HCT116 (cell line): Measurements from ENCODE around the gene KIAA1614. TPM values are rescaled to one million over a fixed set of nuclear protein-coding genes. Genes with fewer than 3 reads are reported as not detected.

ENCODE experiments used
- ATAC-seq: fragments of 200-7000 bp; cut with Tn5 transposase; 2 replicates; pipeline ENCODE4 v1.9.1; 2020; ENCODE audit warnings: mild to moderate bottlenecking, moderate library complexity
- BruUV-seq: library from RNA; stranded (reverse); fragments of 400-500 nt; replicated peaks from 2 replicates; lab custom pipeline; 2021; lab: Mats Ljungman, UMichigan
- CTCF ChIA-PET: fragments of 300-600 bp; sonication (Branson Sonifier 250); formaldehyde crosslinking; loops from one replicate; lab custom pipeline; 2021; ENCODE audit warnings: antibody characterized with exemption; lab: Charles Lee
- POLR2A ChIA-PET: fragments of 300-600, 350-600 bp; sonication (Branson Sonifier 250); formaldehyde crosslinking; loops from one replicate; lab custom pipeline; 2021; ENCODE audit warnings: antibody characterized with exemption; lab: Charles Lee
- RAD21 ChIA-PET, 2 experiments: fragments of 300-600 bp; sonication (Branson Sonifier 250); formaldehyde crosslinking; loops; one replicate each; lab custom pipeline; 2023; ENCODE audit warnings: low total read pairs in 2 of 2; ENCODE audit not compliant: uncharacterized antibody in 2 of 2, unreplicated experiment in 2 of 2, low non-redundant PET in 1 of 2; lab: Charles Lee
- DNase-seq: peaks from one replicate; pipeline ENCODE4 v3.0.0-alpha.2; 2010; ENCODE audit warnings: low read depth, low spot score
- H2AFZ ChIP-seq: fragments of 200-600 bp; shearing (Covaris generic), sonication (generic); 2 replicates; pipeline ENCODE4 v1.6.1; 2017; ENCODE audit warnings: low read depth, mixed run types, mixed read lengths, antibody characterized with exemption, low read length; ENCODE audit not compliant: poor library complexity, severe bottlenecking
- H3K27ac ChIP-seq: 2 replicates; pipeline ENCODE4 v1.5.1; 2012; ENCODE audit warnings: low read depth, low read length
- H3K27me3 ChIP-seq: fragments of 200-600 bp; sonication (generic); 2 replicates; pipeline ENCODE4 v1.6.1; 2016; ENCODE audit warnings: mixed run types, low read length, mixed read lengths; ENCODE audit not compliant: insufficient read depth
- H3K36me3 ChIP-seq, 2 experiments: fragments of 200-500 bp in 1 of 2; fragments of 200-600 bp in 1 of 2; sonication (Bioruptor generic) in 1 of 2; sonication (generic) in 1 of 2; 2 replicates each; pipeline versions ENCODE4 v1.5.1 to v1.6.1; 2014 to 2016; ENCODE audit warnings: low read length in 2 of 2, inconsistent platforms in 1 of 2, mixed read lengths in 1 of 2, mixed run types in 1 of 2; ENCODE audit not compliant: insufficient read depth in 2 of 2, control insufficient read depth in 1 of 2
- H3K4me1 ChIP-seq, 2 experiments: fragments of 200-600 bp in 1 of 2; sonication (generic) in 1 of 2; 2 replicates each; pipeline versions ENCODE4 v1.5.1 to v1.6.1; 2012 to 2017; ENCODE audit warnings: low read length in 2 of 2, inconsistent platforms in 1 of 2, mild to moderate bottlenecking in 1 of 2, mixed read lengths in 1 of 2, mixed run types in 1 of 2, moderate library complexity in 1 of 2; ENCODE audit not compliant: insufficient read depth in 2 of 2, control insufficient read depth in 1 of 2
- H3K4me2 ChIP-seq: fragments of 200-600 bp; sonication (generic); 2 replicates; pipeline ENCODE4 v1.6.1; 2017; ENCODE audit warnings: mixed run types, low read length, mixed read lengths
- H3K4me3 ChIP-seq, 2 experiments: fragments of 200-600 bp in 1 of 2; sonication (generic) in 1 of 2; replicated peaks in 1 of 2; 2 replicates each; pipeline ENCODE4 v1.5.1; 2011 to 2016; ENCODE audit warnings: low read length in 2 of 2, control low read depth in 1 of 2, low read depth in 1 of 2, mild to moderate bottlenecking in 1 of 2, mixed read lengths in 1 of 2, mixed run types in 1 of 2
- H3K79me2 ChIP-seq: fragments of 200-600 bp; sonication (generic); 2 replicates; pipeline ENCODE4 v1.6.1; 2017; ENCODE audit warnings: mild to moderate bottlenecking, mixed run types, low read length, moderate library complexity, mixed read lengths; ENCODE audit not compliant: insufficient read depth
- H3K9ac ChIP-seq: fragments of 200-600 bp; sonication (generic); 2 replicates; pipeline ENCODE4 v1.6.1; 2016; ENCODE audit warnings: low read length, mixed read lengths
- H3K9me2 ChIP-seq: fragments of 200-600 bp; sonication (generic), shearing (Covaris generic); 2 replicates; pipeline ENCODE4 v1.6.1; 2017; ENCODE audit warnings: mixed run types, mild to moderate bottlenecking, moderate library complexity; ENCODE audit not compliant: insufficient read depth
- H3K9me3 ChIP-seq, 2 experiments: fragments of 200-500 bp in 1 of 2; fragments of 200-600 bp in 1 of 2; sonication (Bioruptor generic) in 1 of 2; sonication (generic) in 1 of 2; 2 replicates each; pipeline ENCODE4 v1.6.1; 2014 to 2017; ENCODE audit warnings: low read length in 2 of 2, mixed read lengths in 2 of 2, inconsistent platforms in 1 of 2, low read depth in 1 of 2, mild to moderate bottlenecking in 1 of 2, mixed run types in 1 of 2, moderate library complexity in 1 of 2; ENCODE audit not compliant: control insufficient read depth in 1 of 2, insufficient read depth in 1 of 2
- H4K20me1 ChIP-seq: fragments of 200-600 bp; sonication (generic), shearing (Covaris generic); 2 replicates; pipeline ENCODE4 v1.6.1; 2017; ENCODE audit warnings: mixed run types, mild to moderate bottlenecking, moderate library complexity; ENCODE audit not compliant: insufficient read depth
- ELF1 ChIP-seq: IDR thresholded peaks from 2 replicates; pipeline ENCODE4 v1.6.1; 2012; ENCODE audit warnings: low read depth, borderline replicate concordance
- JUND ChIP-seq: IDR thresholded peaks from 2 replicates; pipeline ENCODE4 v1.6.1; 2012
- SP1 ChIP-seq: IDR thresholded peaks from 2 replicates; pipeline ENCODE4 v1.6.1; 2012; ENCODE audit warnings: low read depth
- SRF ChIP-seq: IDR thresholded peaks from 2 replicates; pipeline ENCODE4 v1.6.1; 2012; ENCODE audit warnings: low read depth
- ZNF274 ChIP-seq: fragments of 200-500 bp; sonication (Bioruptor generic); IDR thresholded peaks from 2 replicates; pipeline ENCODE4 v1.6.1; 2014; ENCODE audit warnings: mild to moderate bottlenecking, low read depth, low read length, inconsistent platforms
- intact Hi-C: fragments of 100-400 bp; cut with micrococcal nuclease; formaldehyde crosslinking; loops from 2 replicates; pipeline ENCODE4 v1.10.0; 2022
- total RNA-seq: library from RNA; stranded (reverse); gene quantifications from one replicate; pipeline ENCODE4 v1.2.1, GENCODE V29; 2021; ENCODE audit not compliant: unreplicated experiment
- TF ChIP-seq, protein P1 (sequence below): IDR thresholded peaks from 2 replicates; pipeline ENCODE4 v1.6.1; 2011; ENCODE audit warnings: mild to moderate bottlenecking, low read length, moderate library complexity; ENCODE audit not compliant: insufficient replicate concordance; ENCODE audit errors: extremely low read depth

Gene KIAA1614
- total RNA-seq, 1 experiment from 2014 or later, result 0.25 TPM

DNA sequence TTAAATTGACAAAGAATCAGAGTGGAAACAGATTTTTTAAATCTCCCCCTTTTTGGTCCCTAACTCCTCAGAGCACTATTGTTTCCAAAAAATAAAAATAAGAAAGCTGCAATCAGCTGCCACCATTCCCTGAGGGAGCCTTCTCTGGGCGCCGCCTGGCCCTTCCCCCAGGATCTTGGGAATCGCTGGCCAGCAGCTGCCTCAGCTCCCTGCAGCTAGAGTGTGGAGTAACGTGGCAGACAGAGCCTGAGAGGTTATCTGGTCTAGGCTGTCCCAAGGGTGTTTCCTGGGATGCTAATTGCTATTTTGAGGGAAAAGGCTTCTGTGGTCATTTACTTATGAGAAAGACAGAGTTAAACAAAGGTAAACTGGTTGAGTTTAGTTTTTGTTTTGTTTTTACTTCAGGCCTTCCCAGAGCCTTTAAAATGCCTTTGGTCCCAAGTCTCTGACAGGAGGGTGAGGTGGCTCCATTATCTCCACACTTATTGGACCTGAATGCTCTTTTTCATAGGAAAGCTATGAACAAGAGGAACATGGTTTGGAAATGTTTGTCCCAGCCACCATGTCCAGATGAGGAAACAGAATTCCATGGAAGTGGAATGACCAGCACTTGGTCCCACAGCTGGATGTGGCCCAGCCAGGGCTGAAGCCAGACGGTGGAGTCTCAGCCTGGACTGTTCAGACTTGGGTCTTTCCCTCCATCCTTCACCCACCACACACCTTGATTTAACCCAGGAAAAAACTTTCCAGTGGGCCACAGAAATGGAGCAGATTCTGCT, 14.1 kb upstream of the KIAA1614 start:
- RAD21 ChIA-PET, result no interaction called here
- Histone ChIP-seq H2AFZ (no peak overlapping the region), H3K9ac (no peak overlapping the region), H3K36me3 (no peaks in the 10 kb centered on the region), H3K4me3 (no peak overlapping the region), H4K20me1 (no peaks in the 10 kb centered on the region), H3K79me2 (no peaks in the 10 kb centered on the region), H3K9me3 (no peaks in the 10 kb centered on the region), H3K27ac (no peak overlapping the region), H3K27me3 (no peaks in the 10 kb centered on the region), H3K4me1 (no peaks in the 10 kb centered on the region), H3K9me2 (no peaks in the 10 kb centered on the region), H3K4me2 (no peak overlapping the region)
- no peak for ATAC-seq
- intact Hi-C loops, result no loop called here
- DNase-seq, result no peak
- POLR2A ChIA-PET, result no interaction called here
- no peak for TF ChIP-seq SRF
- no peak for TF ChIP-seq ELF1
- TF ChIP-seq SP1, result no peak
- no peak for TF ChIP-seq JUND
- BruUV-seq, result no TSS peak
- CTCF ChIA-PET, result no interaction called here

DNA sequence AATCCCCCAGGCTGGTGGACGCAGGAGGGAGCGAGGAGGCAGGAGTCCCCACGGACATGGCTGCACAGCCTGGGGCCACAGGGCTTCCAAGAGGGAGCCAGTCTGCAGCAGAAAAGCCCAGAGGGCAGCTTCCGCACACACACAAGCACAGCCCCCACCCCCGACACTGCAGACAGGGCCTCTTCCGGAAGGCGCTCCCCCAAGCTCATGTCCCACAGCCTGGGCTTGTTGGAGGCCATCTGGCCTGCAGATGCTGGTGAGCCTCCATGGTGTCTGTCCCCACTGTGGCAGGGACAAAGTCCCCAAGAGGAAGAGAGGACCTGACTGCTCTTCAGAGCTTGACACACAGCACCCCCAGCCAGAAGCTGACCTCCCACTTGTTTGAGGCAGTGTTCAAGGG, 13.4 kb upstream of the KIAA1614 start:
- Histone ChIP-seq H3K79me2 (no peaks in the 10 kb centered on the region), H3K9me3 (no peaks in the 10 kb centered on the region), H2AFZ (no peak overlapping the region), H3K27ac (no peak overlapping the region), H4K20me1 (no peaks in the 10 kb centered on the region), H3K27me3 (no peaks in the 10 kb centered on the region), H3K4me2 (no peak overlapping the region), H3K4me1 (no peaks in the 10 kb centered on the region), H3K9me2 (no peaks in the 10 kb centered on the region), H3K4me3 (no peak overlapping the region), H3K36me3 (no peaks in the 10 kb centered on the region), H3K9ac (no peak overlapping the region)
- BruUV-seq, result no TSS peak
- ChIA-PET RAD21 (no interaction called here), CTCF (no interaction called here), POLR2A (no interaction called here)
- ATAC-seq, result no peak
- intact Hi-C loops, result no loop called here
- TF ChIP-seq, protein P1, sequence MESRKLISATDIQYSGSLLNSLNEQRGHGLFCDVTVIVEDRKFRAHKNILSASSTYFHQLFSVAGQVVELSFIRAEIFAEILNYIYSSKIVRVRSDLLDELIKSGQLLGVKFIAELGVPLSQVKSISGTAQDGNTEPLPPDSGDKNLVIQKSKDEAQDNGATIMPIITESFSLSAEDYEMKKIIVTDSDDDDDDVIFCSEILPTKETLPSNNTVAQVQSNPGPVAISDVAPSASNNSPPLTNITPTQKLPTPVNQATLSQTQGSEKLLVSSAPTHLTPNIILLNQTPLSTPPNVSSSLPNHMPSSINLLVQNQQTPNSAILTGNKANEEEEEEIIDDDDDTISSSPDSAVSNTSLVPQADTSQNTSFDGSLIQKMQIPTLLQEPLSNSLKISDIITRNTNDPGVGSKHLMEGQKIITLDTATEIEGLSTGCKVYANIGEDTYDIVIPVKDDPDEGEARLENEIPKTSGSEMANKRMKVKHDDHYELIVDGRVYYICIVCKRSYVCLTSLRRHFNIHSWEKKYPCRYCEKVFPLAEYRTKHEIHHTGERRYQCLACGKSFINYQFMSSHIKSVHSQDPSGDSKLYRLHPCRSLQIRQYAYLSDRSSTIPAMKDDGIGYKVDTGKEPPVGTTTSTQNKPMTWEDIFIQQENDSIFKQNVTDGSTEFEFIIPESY, result no peak
- no peak for TF ChIP-seq SP1
- no peak for TF ChIP-seq ZNF274
- no peak for DNase-seq
